SK-N-SH (cell line): ENCODE results near the gene FOS. TPM values are rescaled to one million over a fixed set of nuclear protein-coding genes. Genes with fewer than 3 reads are reported as not detected.

Experiments used
- CTCF ChIA-PET: fragments of 300-600, 350-600 bp; formaldehyde crosslinking; extraction: SDS; loops from one replicate; lab custom pipeline; 2021; lab: Yijun Ruan, JAX
- POLR2A ChIA-PET: fragments of 350-600 bp; sonication (Branson Sonifier 250); formaldehyde crosslinking; extraction: SDS; loops from one replicate; lab custom pipeline; 2020; ENCODE audit warnings: antibody characterized with exemption, inconsistent platforms; lab: Yijun Ruan, JAX
- DNase-seq: peaks from one replicate; pipeline ENCODE4 v3.0.0; 2012
- H2AFZ ChIP-seq: fragments of 200-600 bp; sonication (generic); 2 replicates; pipeline ENCODE4 v1.8.1; 2016; ENCODE audit warnings: antibody characterized with exemption, mild to moderate bottlenecking, low read depth
- H3F3A ChIP-seq: fragments of 200-600 bp; sonication (generic); replicated peaks from 2 replicates; pipeline ENCODE3; 2016; ENCODE audit warnings: antibody characterized with exemption, mild to moderate bottlenecking; ENCODE audit not compliant: insufficient read depth
- H3K27ac ChIP-seq, 2 experiments: fragments of 200-500 bp in 1 of 2; fragments of 200-600 bp in 1 of 2; sonication (Bioruptor generic) in 1 of 2; sonication (generic), shearing (Covaris generic) in 1 of 2; 2 replicates each; pipeline versions ENCODE4 v1.5.1 to v1.6.1; 2014 to 2016; ENCODE audit warnings: low read depth in 2 of 2, inconsistent platforms in 1 of 2, low read length in 1 of 2, mild to moderate bottlenecking in 1 of 2, mixed read lengths in 1 of 2
- H3K27me3 ChIP-seq: fragments of 200-600 bp; sonication (generic), shearing (Covaris generic); 2 replicates; pipeline ENCODE4 v1.6.1; 2016; ENCODE audit warnings: mixed run types; ENCODE audit not compliant: insufficient read depth
- H3K36me3 ChIP-seq, 2 experiments: fragments of 200-500 bp in 1 of 2; fragments of 200-600 bp in 1 of 2; sonication (Bioruptor generic) in 1 of 2; sonication (generic) in 1 of 2; replicated peaks in 1 of 2; 2 replicates each; pipeline versions ENCODE3 to v1.5.1; 2014 to 2016; ENCODE audit warnings: low read length in 1 of 2, mild to moderate bottlenecking in 1 of 2; ENCODE audit not compliant: insufficient read depth in 2 of 2, control insufficient read depth in 1 of 2
- H3K4me1 ChIP-seq, 2 experiments: fragments of 200-500 bp in 1 of 2; fragments of 200-600 bp in 1 of 2; sonication (Bioruptor generic) in 1 of 2; sonication (generic), shearing (Covaris generic) in 1 of 2; 2 replicates each; pipeline versions ENCODE4 v1.5.1 to v1.6.1; 2014 to 2016; ENCODE audit warnings: low read depth in 1 of 2, low read length in 1 of 2, mixed run types in 1 of 2; ENCODE audit not compliant: insufficient read depth in 2 of 2, control insufficient read depth in 1 of 2
- H3K4me2 ChIP-seq: fragments of 200-600 bp; sonication (generic), shearing (Covaris generic); 2 replicates; pipeline ENCODE4 v1.6.1; 2017; ENCODE audit warnings: mixed run types
- H3K4me3 ChIP-seq, 2 experiments: fragments of 200-500 bp in 1 of 2; fragments of 200-600 bp in 1 of 2; sonication (Bioruptor generic) in 1 of 2; sonication (generic), shearing (Covaris generic) in 1 of 2; 2 replicates each; pipeline versions ENCODE4 v1.5.1 to v1.8.1; 2014 to 2016; ENCODE audit warnings: low read depth in 2 of 2, inconsistent platforms in 1 of 2, low read length in 1 of 2, mild to moderate bottlenecking in 1 of 2, mixed read lengths in 1 of 2, moderate library complexity in 1 of 2
- H3K79me2 ChIP-seq: fragments of 200-600 bp; sonication (generic); 2 replicates; pipeline ENCODE4 v1.8.1; 2017; ENCODE audit warnings: mild to moderate bottlenecking; ENCODE audit not compliant: insufficient read depth
- H3K9ac ChIP-seq: fragments of 200-600 bp; sonication (generic); 2 replicates; pipeline ENCODE4 v1.6.1; 2017; ENCODE audit warnings: mixed run types
- H3K9me2 ChIP-seq: fragments of 200-600 bp; sonication (generic); 2 replicates; pipeline ENCODE4 v1.6.1; 2017; ENCODE audit warnings: mixed run types
- H3K9me3 ChIP-seq: fragments of 200-600 bp; sonication (generic); 2 replicates; pipeline ENCODE4 v1.6.1; 2017; ENCODE audit warnings: mixed run types, mild to moderate bottlenecking, moderate library complexity
- H4K20me1 ChIP-seq: fragments of 200-600 bp; sonication (generic); 2 replicates; pipeline ENCODE4 v1.6.1; 2017; ENCODE audit warnings: mild to moderate bottlenecking, mixed run types; ENCODE audit not compliant: insufficient read depth
- CHD2 ChIP-seq: fragments of 150-350 bp; IDR thresholded peaks from 2 replicates; pipeline ENCODE4 v1.6.1; 2018; ENCODE audit warnings: low read length; ENCODE audit not compliant: partially characterized antibody
- ELF1 ChIP-seq: IDR thresholded peaks from 2 replicates; pipeline ENCODE4 v1.4.0; 2012
- EP300 ChIP-seq, 2 experiments: IDR thresholded peaks; 2 replicates each; pipeline versions ENCODE4 v1.4.0 to v1.6.1; 2012; ENCODE audit warnings: borderline replicate concordance in 1 of 2, low read depth in 1 of 2, low read length in 1 of 2
- EZH2phosphoT487 ChIP-seq: fragments of 200-600 bp; sonication (generic); IDR thresholded peaks from 2 replicates; pipeline ENCODE4 v1.6.1; 2017; ENCODE audit warnings: low read depth, mixed run types, mild to moderate bottlenecking, antibody characterized with exemption, moderate library complexity, borderline replicate concordance
- FOSL2 ChIP-seq: IDR thresholded peaks from 2 replicates; pipeline ENCODE4 v1.4.0; 2012; ENCODE audit warnings: low read depth, mild to moderate bottlenecking, moderate library complexity, borderline replicate concordance
- FOXJ3 ChIP-seq: sonication (generic); formaldehyde crosslinking; IDR thresholded peaks from 2 replicates; pipeline ENCODE4 v1.5.1; 2020; ENCODE audit warnings: mild to moderate bottlenecking, missing genetic modification reagents
- GATA2 ChIP-seq: sonication (generic); formaldehyde crosslinking; IDR thresholded peaks from 2 replicates; pipeline ENCODE4 v1.5.0; 2020; ENCODE audit warnings: mild to moderate bottlenecking, missing genetic modification reagents
- JUND ChIP-seq: IDR thresholded peaks from 2 replicates; pipeline ENCODE4 v1.4.0; 2012
- NRF1 ChIP-seq: IDR thresholded peaks from 2 replicates; pipeline ENCODE4 v1.6.1; 2012; ENCODE audit warnings: low read depth, mild to moderate bottlenecking, low read length
- POLR2AphosphoS5 ChIP-seq: IDR thresholded peaks from 2 replicates; pipeline ENCODE4 v1.6.1; 2012; ENCODE audit warnings: low read depth, low read length
- RAD21 ChIP-seq: IDR thresholded peaks from 2 replicates; pipeline ENCODE4 v1.6.1; 2012; ENCODE audit warnings: mild to moderate bottlenecking, low read length
- RCOR1 ChIP-seq: fragments of 150-350 bp; IDR thresholded peaks from 2 replicates; pipeline ENCODE4 v1.6.1; 2017; ENCODE audit warnings: antibody characterized with exemption, low read length
- RFX5 ChIP-seq: IDR thresholded peaks from 2 replicates; pipeline ENCODE4 v1.6.1; 2012; ENCODE audit warnings: mild to moderate bottlenecking, improper control_type of control experiment, low read length
- RXRA ChIP-seq: IDR thresholded peaks from 2 replicates; pipeline ENCODE4 v1.4.0; 2012; ENCODE audit warnings: low read depth, mild to moderate bottlenecking, borderline replicate concordance
- TAF1 ChIP-seq: IDR thresholded peaks from 2 replicates; pipeline ENCODE4 v1.6.1; 2012; ENCODE audit warnings: low read depth, mild to moderate bottlenecking, low read length, moderate library complexity, borderline replicate concordance
- TEAD4 ChIP-seq: IDR thresholded peaks from 2 replicates; pipeline ENCODE4 v1.4.0; 2012; ENCODE audit warnings: mild to moderate bottlenecking, borderline replicate concordance; ENCODE audit not compliant: insufficient read depth
- YY1 ChIP-seq: IDR thresholded peaks from 2 replicates; pipeline ENCODE4 v1.4.0; 2012; ENCODE audit warnings: low read depth, mild to moderate bottlenecking
- WGBS: methylation state at CpG from one replicate; pipeline ENCODE4 v1.1.6; 2017; ENCODE audit warnings: low lambda C conversion rate; 5-methylcytosine and 5-hydroxymethylcytosine counted together
- polyA plus RNA-seq, 3 experiments: library from polyadenylated mRNA; depleted of rRNA; stranded (reverse); fragments of >200 nt; gene quantifications; 2 replicates each; pipeline ENCODE4 v1.2.3, GENCODE V29; 2012
- TF ChIP-seq, protein P1 (sequence below): fragments of 200-600 bp; sonication (generic); IDR thresholded peaks from 2 replicates; pipeline ENCODE4 v1.6.1; 2017; ENCODE audit warnings: antibody characterized with exemption, mild to moderate bottlenecking, moderate library complexity
- TF ChIP-seq, protein P2 (sequence below): IDR thresholded peaks from 2 replicates; pipeline ENCODE4; 2012
- TF ChIP-seq, protein P3 (sequence below): IDR thresholded peaks from 2 replicates; pipeline ENCODE4 v1.4.0; 2012; ENCODE audit warnings: low read depth
- TF ChIP-seq, protein P4 (sequence below): IDR thresholded peaks from 2 replicates; pipeline ENCODE4 v1.4.0; 2012; ENCODE audit warnings: low read depth, borderline replicate concordance

FOS gene
- polyA plus RNA-seq, 1 of the 3 experiments (the other 2 are of a cell fraction), result 309 TPM

DNA sequence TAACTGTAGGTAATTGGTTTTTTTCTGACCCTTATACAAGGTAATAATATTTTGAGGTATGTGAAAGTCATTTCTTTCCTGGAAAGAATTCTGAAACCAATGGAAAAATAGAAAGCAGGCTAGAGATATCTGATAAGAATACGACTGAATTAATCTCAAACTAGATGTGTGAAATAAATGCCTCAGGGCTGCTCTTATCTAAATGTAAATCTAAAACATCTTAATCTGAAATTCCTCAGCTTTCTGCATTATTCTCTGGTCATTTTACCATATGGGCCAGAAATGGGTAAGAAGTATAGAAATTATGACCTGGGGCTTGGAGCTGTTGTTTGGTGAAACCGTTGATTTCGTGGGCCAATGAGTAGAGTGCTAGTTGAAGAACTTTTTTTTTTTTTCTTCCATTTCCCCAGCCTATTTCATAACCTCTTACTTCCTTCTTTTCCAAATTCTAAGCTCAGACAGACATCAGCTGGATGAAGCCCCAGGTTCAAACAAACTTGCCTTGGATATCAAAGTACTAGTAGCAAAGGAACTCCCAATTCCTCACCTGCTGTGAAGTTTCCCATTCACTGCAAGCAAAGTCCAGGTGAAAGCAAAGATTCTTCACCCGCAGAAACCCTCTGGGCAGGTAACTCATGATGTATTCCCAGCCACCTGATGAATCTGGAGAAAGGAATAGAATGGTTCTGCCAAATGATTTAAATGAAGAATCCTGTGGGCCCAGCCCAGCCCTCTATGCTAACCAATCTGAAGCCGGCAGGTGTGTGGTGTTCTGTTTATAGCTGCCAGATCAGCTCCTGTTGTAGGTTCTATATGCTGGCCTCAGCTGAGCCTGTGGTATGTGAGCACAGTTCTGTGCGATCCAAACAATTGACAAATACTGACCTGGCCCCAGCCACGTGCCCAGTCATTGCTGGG is 9.7 kb upstream of the FOS start:
- WGBS, result 69% methylated on average over 7 of the region's 7 CpGs
- Histone ChIP-seq H3K79me2 (no peaks in the 10 kb centered on the region), H4K20me1 (no peaks in the 10 kb centered on the region), H3K4me3 (no peak overlapping the region), H3K9me3 (no peaks in the 10 kb centered on the region), H3K36me3 (no peaks in the 10 kb centered on the region), H3K9ac (no peak overlapping the region), H3K4me1 (peaks cover 4 to 16% of the 10 kb centered on the region in 2 experiments; a peak in 2 of 4 replicates), H3K9me2 (no peaks in the 10 kb centered on the region), H3K27me3 (no peaks in the 10 kb centered on the region), H2AFZ (no peak overlapping the region), H3K4me2 (no peak overlapping the region), H3K27ac (no peak overlapping the region), H3F3A (peaks cover 6% of the 10 kb centered on the region)
- TF ChIP-seq RXRA, result no peak
- TF ChIP-seq ELF1, result no peak
- no peak for TF ChIP-seq TEAD4
- no peak for TF ChIP-seq RAD21
- TF ChIP-seq CHD2, result no peak
- TF ChIP-seq FOSL2, result no peak
- no peak for TF ChIP-seq EP300 (IDR thresholded peaks at IDR 0.05; ENCODE audit: borderline replicate concordance in 1 of 2, low read depth in 1 of 2, low read length in 1 of 2)
- TF ChIP-seq, protein P1, sequence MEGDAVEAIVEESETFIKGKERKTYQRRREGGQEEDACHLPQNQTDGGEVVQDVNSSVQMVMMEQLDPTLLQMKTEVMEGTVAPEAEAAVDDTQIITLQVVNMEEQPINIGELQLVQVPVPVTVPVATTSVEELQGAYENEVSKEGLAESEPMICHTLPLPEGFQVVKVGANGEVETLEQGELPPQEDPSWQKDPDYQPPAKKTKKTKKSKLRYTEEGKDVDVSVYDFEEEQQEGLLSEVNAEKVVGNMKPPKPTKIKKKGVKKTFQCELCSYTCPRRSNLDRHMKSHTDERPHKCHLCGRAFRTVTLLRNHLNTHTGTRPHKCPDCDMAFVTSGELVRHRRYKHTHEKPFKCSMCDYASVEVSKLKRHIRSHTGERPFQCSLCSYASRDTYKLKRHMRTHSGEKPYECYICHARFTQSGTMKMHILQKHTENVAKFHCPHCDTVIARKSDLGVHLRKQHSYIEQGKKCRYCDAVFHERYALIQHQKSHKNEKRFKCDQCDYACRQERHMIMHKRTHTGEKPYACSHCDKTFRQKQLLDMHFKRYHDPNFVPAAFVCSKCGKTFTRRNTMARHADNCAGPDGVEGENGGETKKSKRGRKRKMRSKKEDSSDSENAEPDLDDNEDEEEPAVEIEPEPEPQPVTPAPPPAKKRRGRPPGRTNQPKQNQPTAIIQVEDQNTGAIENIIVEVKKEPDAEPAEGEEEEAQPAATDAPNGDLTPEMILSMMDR, result no peak
- TF ChIP-seq, protein P2, sequence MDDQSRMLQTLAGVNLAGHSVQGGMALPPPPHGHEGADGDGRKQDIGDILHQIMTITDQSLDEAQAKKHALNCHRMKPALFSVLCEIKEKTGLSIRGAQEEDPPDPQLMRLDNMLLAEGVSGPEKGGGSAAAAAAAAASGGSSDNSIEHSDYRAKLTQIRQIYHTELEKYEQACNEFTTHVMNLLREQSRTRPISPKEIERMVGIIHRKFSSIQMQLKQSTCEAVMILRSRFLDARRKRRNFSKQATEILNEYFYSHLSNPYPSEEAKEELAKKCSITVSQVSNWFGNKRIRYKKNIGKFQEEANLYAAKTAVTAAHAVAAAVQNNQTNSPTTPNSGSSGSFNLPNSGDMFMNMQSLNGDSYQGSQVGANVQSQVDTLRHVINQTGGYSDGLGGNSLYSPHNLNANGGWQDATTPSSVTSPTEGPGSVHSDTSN, result no peak
- TF ChIP-seq JUND, result no peak
- ChIA-PET POLR2A (interaction anchor here (1.1 kb wide), 1 partner anchor 8 kb away, joined by 3 read pairs; no protein-coding TSS in a partner anchor), CTCF (interaction anchor here (0.8 to 1.0 kb wide), 3 partner anchors 14 to 220 kb away, joined by 3 to 4 read pairs (median 3); no protein-coding TSS in a partner anchor)
- DNase-seq, result no peak

DNA sequence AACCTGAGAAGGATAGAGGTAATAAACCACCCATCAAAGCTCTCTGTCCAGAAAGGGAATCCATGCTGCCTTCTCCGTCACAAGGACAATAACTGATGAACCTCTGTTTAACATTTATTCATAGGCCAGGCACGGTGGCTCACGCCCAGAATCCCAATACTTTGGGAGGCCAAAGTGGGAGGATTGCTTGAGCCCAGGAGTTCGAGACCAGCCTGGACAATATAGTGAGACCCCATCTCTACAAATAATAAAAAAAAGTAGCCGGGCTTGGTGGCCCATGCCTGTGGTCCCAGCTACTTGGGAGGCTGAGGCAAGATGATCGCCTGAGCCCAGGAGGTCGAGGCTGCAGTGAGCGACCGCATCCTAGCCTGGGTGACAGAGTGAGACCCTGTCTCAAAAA is 7.1 kb upstream of the FOS start:
- Histone ChIP-seq H3K4me1 (peaks cover 4 to 14% of the 10 kb centered on the region in 2 experiments; a peak in 2 of 4 replicates), H3K27me3 (no peaks in the 10 kb centered on the region), H3K9me2 (no peaks in the 10 kb centered on the region), H2AFZ (no peak overlapping the region), H3K4me2 (no peak overlapping the region), H3F3A (peaks cover 10% of the 10 kb centered on the region), H3K36me3 (no peaks in the 10 kb centered on the region), H4K20me1 (no peaks in the 10 kb centered on the region), H3K79me2 (no peaks in the 10 kb centered on the region), H3K9me3 (no peaks in the 10 kb centered on the region), H3K4me3 (no peak overlapping the region), H3K27ac (no peak overlapping the region), H3K9ac (no peak overlapping the region)
- DNase-seq, result no peak
- ChIA-PET POLR2A (interaction anchor here (0.7 kb wide), 2 partner anchors 12 to 89 kb away, joined by 4 read pairs; no protein-coding TSS in a partner anchor), CTCF (interaction anchor here (0.8 to 1.3 kb wide), 2 partner anchors 11 to 24 kb away, joined by 3 to 4 read pairs; no protein-coding TSS in a partner anchor)
- TF ChIP-seq RAD21 (no peak), POLR2AphosphoS5 (no peak), TAF1 (no peak), JUND (no peak), EP300 (IDR thresholded peaks at IDR 0.05; ENCODE audit: borderline replicate concordance in 1 of 2, low read depth in 1 of 2, low read length in 1 of 2) (no peak), GATA2 (CRISPR knock-in tag) (no peak), FOXJ3 (CRISPR knock-in tag) (no peak), YY1 (no peak), EZH2phosphoT487 (no peak), RCOR1 (no peak), TEAD4 (no peak), RFX5 (no peak), NRF1 (no peak)
- TF ChIP-seq, protein P3, sequence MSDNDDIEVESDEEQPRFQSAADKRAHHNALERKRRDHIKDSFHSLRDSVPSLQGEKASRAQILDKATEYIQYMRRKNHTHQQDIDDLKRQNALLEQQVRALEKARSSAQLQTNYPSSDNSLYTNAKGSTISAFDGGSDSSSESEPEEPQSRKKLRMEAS, result no peak
- TF ChIP-seq, protein P4, sequence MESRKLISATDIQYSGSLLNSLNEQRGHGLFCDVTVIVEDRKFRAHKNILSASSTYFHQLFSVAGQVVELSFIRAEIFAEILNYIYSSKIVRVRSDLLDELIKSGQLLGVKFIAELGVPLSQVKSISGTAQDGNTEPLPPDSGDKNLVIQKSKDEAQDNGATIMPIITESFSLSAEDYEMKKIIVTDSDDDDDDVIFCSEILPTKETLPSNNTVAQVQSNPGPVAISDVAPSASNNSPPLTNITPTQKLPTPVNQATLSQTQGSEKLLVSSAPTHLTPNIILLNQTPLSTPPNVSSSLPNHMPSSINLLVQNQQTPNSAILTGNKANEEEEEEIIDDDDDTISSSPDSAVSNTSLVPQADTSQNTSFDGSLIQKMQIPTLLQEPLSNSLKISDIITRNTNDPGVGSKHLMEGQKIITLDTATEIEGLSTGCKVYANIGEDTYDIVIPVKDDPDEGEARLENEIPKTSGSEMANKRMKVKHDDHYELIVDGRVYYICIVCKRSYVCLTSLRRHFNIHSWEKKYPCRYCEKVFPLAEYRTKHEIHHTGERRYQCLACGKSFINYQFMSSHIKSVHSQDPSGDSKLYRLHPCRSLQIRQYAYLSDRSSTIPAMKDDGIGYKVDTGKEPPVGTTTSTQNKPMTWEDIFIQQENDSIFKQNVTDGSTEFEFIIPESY, result no peak
- 89% methylated on average over 9 of the region's 9 CpGs for WGBS
